HCT116 (cell line): ENCODE measurements around the gene NHERF2. TPM values are rescaled to one million over a fixed set of nuclear protein-coding genes. Genes with fewer than 3 reads are reported as not detected.

Source experiments
- ATAC-seq: fragments of 200-7000 bp; cut with Tn5 transposase; 2 replicates; pipeline ENCODE4 v1.9.1; 2020; ENCODE audit warnings: mild to moderate bottlenecking, moderate library complexity
- BruUV-seq: library from RNA; stranded (reverse); fragments of 400-500 nt; replicated peaks from 2 replicates; lab custom pipeline; 2021; lab: Mats Ljungman, UMichigan
- CTCF ChIA-PET: fragments of 300-600 bp; sonication (Branson Sonifier 250); formaldehyde crosslinking; loops from one replicate; lab custom pipeline; 2021; ENCODE audit warnings: antibody characterized with exemption; lab: Charles Lee
- POLR2A ChIA-PET: fragments of 300-600, 350-600 bp; sonication (Branson Sonifier 250); formaldehyde crosslinking; loops from one replicate; lab custom pipeline; 2021; ENCODE audit warnings: antibody characterized with exemption; lab: Charles Lee
- RAD21 ChIA-PET, 2 experiments: fragments of 300-600 bp; sonication (Branson Sonifier 250); formaldehyde crosslinking; loops; one replicate each; lab custom pipeline; 2023; ENCODE audit warnings: low total read pairs in 2 of 2; ENCODE audit not compliant: uncharacterized antibody in 2 of 2, unreplicated experiment in 2 of 2, low non-redundant PET in 1 of 2; lab: Charles Lee
- DNase-seq: peaks from one replicate; pipeline ENCODE4 v3.0.0-alpha.2; 2010; ENCODE audit warnings: low read depth, low spot score
- H2AFZ ChIP-seq: fragments of 200-600 bp; shearing (Covaris generic), sonication (generic); 2 replicates; pipeline ENCODE4 v1.6.1; 2017; ENCODE audit warnings: low read depth, mixed run types, mixed read lengths, antibody characterized with exemption, low read length; ENCODE audit not compliant: poor library complexity, severe bottlenecking
- H3K27ac ChIP-seq: 2 replicates; pipeline ENCODE4 v1.5.1; 2012; ENCODE audit warnings: low read depth, low read length
- H3K27me3 ChIP-seq: fragments of 200-600 bp; sonication (generic); 2 replicates; pipeline ENCODE4 v1.6.1; 2016; ENCODE audit warnings: mixed run types, low read length, mixed read lengths; ENCODE audit not compliant: insufficient read depth
- H3K36me3 ChIP-seq, 2 experiments: fragments of 200-500 bp in 1 of 2; fragments of 200-600 bp in 1 of 2; sonication (Bioruptor generic) in 1 of 2; sonication (generic) in 1 of 2; 2 replicates each; pipeline versions ENCODE4 v1.5.1 to v1.6.1; 2014 to 2016; ENCODE audit warnings: low read length in 2 of 2, inconsistent platforms in 1 of 2, mixed read lengths in 1 of 2, mixed run types in 1 of 2; ENCODE audit not compliant: insufficient read depth in 2 of 2, control insufficient read depth in 1 of 2
- H3K4me1 ChIP-seq, 2 experiments: fragments of 200-600 bp in 1 of 2; sonication (generic) in 1 of 2; 2 replicates each; pipeline versions ENCODE4 v1.5.1 to v1.6.1; 2012 to 2017; ENCODE audit warnings: low read length in 2 of 2, inconsistent platforms in 1 of 2, mild to moderate bottlenecking in 1 of 2, mixed read lengths in 1 of 2, mixed run types in 1 of 2, moderate library complexity in 1 of 2; ENCODE audit not compliant: insufficient read depth in 2 of 2, control insufficient read depth in 1 of 2
- H3K4me2 ChIP-seq: fragments of 200-600 bp; sonication (generic); 2 replicates; pipeline ENCODE4 v1.6.1; 2017; ENCODE audit warnings: mixed run types, low read length, mixed read lengths
- H3K4me3 ChIP-seq, 2 experiments: fragments of 200-600 bp in 1 of 2; sonication (generic) in 1 of 2; replicated peaks in 1 of 2; 2 replicates each; pipeline ENCODE4 v1.5.1; 2011 to 2016; ENCODE audit warnings: low read length in 2 of 2, control low read depth in 1 of 2, low read depth in 1 of 2, mild to moderate bottlenecking in 1 of 2, mixed read lengths in 1 of 2, mixed run types in 1 of 2
- H3K79me2 ChIP-seq: fragments of 200-600 bp; sonication (generic); 2 replicates; pipeline ENCODE4 v1.6.1; 2017; ENCODE audit warnings: mild to moderate bottlenecking, mixed run types, low read length, moderate library complexity, mixed read lengths; ENCODE audit not compliant: insufficient read depth
- H3K9ac ChIP-seq: fragments of 200-600 bp; sonication (generic); 2 replicates; pipeline ENCODE4 v1.6.1; 2016; ENCODE audit warnings: low read length, mixed read lengths
- H3K9me2 ChIP-seq: fragments of 200-600 bp; sonication (generic), shearing (Covaris generic); 2 replicates; pipeline ENCODE4 v1.6.1; 2017; ENCODE audit warnings: mixed run types, mild to moderate bottlenecking, moderate library complexity; ENCODE audit not compliant: insufficient read depth
- H3K9me3 ChIP-seq, 2 experiments: fragments of 200-500 bp in 1 of 2; fragments of 200-600 bp in 1 of 2; sonication (Bioruptor generic) in 1 of 2; sonication (generic) in 1 of 2; 2 replicates each; pipeline ENCODE4 v1.6.1; 2014 to 2017; ENCODE audit warnings: low read length in 2 of 2, mixed read lengths in 2 of 2, inconsistent platforms in 1 of 2, low read depth in 1 of 2, mild to moderate bottlenecking in 1 of 2, mixed run types in 1 of 2, moderate library complexity in 1 of 2; ENCODE audit not compliant: control insufficient read depth in 1 of 2, insufficient read depth in 1 of 2
- H4K20me1 ChIP-seq: fragments of 200-600 bp; sonication (generic), shearing (Covaris generic); 2 replicates; pipeline ENCODE4 v1.6.1; 2017; ENCODE audit warnings: mixed run types, mild to moderate bottlenecking, moderate library complexity; ENCODE audit not compliant: insufficient read depth
- CBX3 ChIP-seq: IDR thresholded peaks from 2 replicates; pipeline ENCODE4 v1.6.1; 2012; ENCODE audit warnings: low read depth
- CEBPB ChIP-seq: IDR thresholded peaks from 2 replicates; pipeline ENCODE4 v1.6.1; 2012; ENCODE audit warnings: low read depth
- EZH2 ChIP-seq: fragments of 200-600 bp; sonication (generic); IDR thresholded peaks from 2 replicates; pipeline ENCODE4 v1.6.1; 2017; ENCODE audit warnings: antibody characterized with exemption, mixed run types
- REST ChIP-seq: IDR thresholded peaks from 2 replicates; pipeline ENCODE4 v1.6.1; 2012; ENCODE audit warnings: low read depth
- SIN3A ChIP-seq: IDR thresholded peaks from 2 replicates; pipeline ENCODE4 v1.6.1; 2012; ENCODE audit warnings: low read depth
- SRF ChIP-seq: IDR thresholded peaks from 2 replicates; pipeline ENCODE4 v1.6.1; 2012; ENCODE audit warnings: low read depth
- YY1 ChIP-seq: IDR thresholded peaks from 2 replicates; pipeline ENCODE4 v1.6.1; 2011; ENCODE audit warnings: low read length, low read depth, moderate library complexity, mild to moderate bottlenecking; ENCODE audit not compliant: insufficient replicate concordance; ENCODE audit errors: extremely low read depth
- intact Hi-C: fragments of 100-400 bp; cut with micrococcal nuclease; formaldehyde crosslinking; loops from 2 replicates; pipeline ENCODE4 v1.10.0; 2022
- total RNA-seq: library from RNA; stranded (reverse); gene quantifications from one replicate; pipeline ENCODE4 v1.2.1, GENCODE V29; 2021; ENCODE audit not compliant: unreplicated experiment

Gene NHERF2
- total RNA-seq, 1 experiment from 2014 or later, result 58.4 TPM

- intact Hi-C loops, result no loop called here
- Histone ChIP-seq H3K4me2 (no peak overlapping the region), H2AFZ (no peak overlapping the region), H3K27me3 (no peaks in the 10 kb centered on the region), H3K4me1 (peaks cover 28 to 62% of the 10 kb centered on the region in 2 experiments), H3K27ac (peak overlapping the region; percentile 62; the same call in 1 of the 2 replicates), H3K4me3 (no peak overlapping the region), H3K9me3 (no peaks in the 10 kb centered on the region), H3K9ac (no peak overlapping the region)
- RAD21 ChIA-PET, result no interaction called here
- no peak for DNase-seq
- TF ChIP-seq REST (no peak), EZH2 (no peak), CEBPB (no peak), YY1 (no peak), CBX3 (no peak), SIN3A (no peak), SRF (no peak)
- TF ChIP-seq, all 23 proteins: peak for 0
- no TSS peak for BruUV-seq
- CTCF ChIA-PET, result interaction anchor here (0.5 kb wide), 1 partner anchor 134 kb away, joined by 4 read pairs; no protein-coding TSS in a partner anchor
- peaks cover 87% of the 10 kb centered on the region for H3K79me2 ChIP-seq
- no peak for ATAC-seq
- H3K9me2 ChIP-seq, result no peaks in the 10 kb centered on the region
- peaks cover 11 to 28% of the 10 kb centered on the region in 2 experiments; a peak in 3 of 4 replicates for H3K36me3 ChIP-seq
- POLR2A ChIA-PET, result no interaction called here
- peaks cover 9% of the 10 kb centered on the region; the same call in 1 of the 2 replicates for H4K20me1 ChIP-seq
Observed at GRCh38 chr16:2006317-2006716, 20.4 kb upstream of the NHERF2 start.
